A375 (cell line): Measurements from ENCODE around the gene OR2A25. TPM values are rescaled to one million over a fixed set of nuclear protein-coding genes. Genes with fewer than 3 reads are reported as not detected.

ENCODE experiments used
- small RNA-seq: library from RNA; depleted of rRNA; stranded (forward); fragments of <200 nt; gene quantifications from one replicate; pipeline ENCODE3, GENCODE V24; 2014
- total RNA-seq: library from RNA; depleted of rRNA; stranded (reverse); fragments of >200 nt; shearing (Covaris generic); gene quantifications from 2 replicates; pipeline ENCODE4 v1.2.3, GENCODE V29; 2014; rRNA removed

OR2A25 gene
- not detected in 2 replicates for total RNA-seq

GRCh38 chr7:144069511-144069910 is at the start of gene OR2A25:
Gene OR2A25 (plus strand): TSS chr7:144069811. CDS start chr7:144074220, 4,409 bp downstream.

GRCh38 chr7:144048648-144049047 is 21.0 kb upstream of the OR2A25 start, which contains the start of gene OR2A5:
Gene OR2A5 (plus strand): TSS chr7:144048948. CDS start chr7:144050402, 1,454 bp downstream.

GRCh38 chr7:144085978-144086377 is 16.4 kb downstream of the OR2A25 start, which contains the start of gene OR2A12:
Gene OR2A12 (plus strand): TSS chr7:144086278. CDS start chr7:144095108, 8,830 bp downstream.

GRCh38 chr7:144109283-144109682 is 39.7 kb downstream of the OR2A25 start, which contains the start of gene OR2A2:
Gene OR2A2 (plus strand): TSS chr7:144109583. CDS start chr7:144109583, 0 bp downstream.

GRCh38 chr7:144122876-144123275 is 53.3 kb downstream of the OR2A25 start, which contains the start of gene OR2A14:
Gene OR2A14 (plus strand): TSS chr7:144123176. CDS start chr7:144129113, 5,937 bp downstream.

Small RNA genes lying within 50 kb of the gene (small RNA-seq; reads per million reads assigned to genes)
- gene OR2A41P = not detected

Other genes starting within 250 kb of the OR2A25 start
- 27.6 and 30.8 TPM in 2 replicates for gene TCAF1, start 167.6 kb upstream of the OR2A25 start, total RNA-seq
- not detected in 2 replicates for gene OR2F2, start 134.6 kb upstream of the OR2A25 start, total RNA-seq
- 0.05 TPM in 1 of 2 replicates, not detected in the other for gene OR2F1, start 115.0 kb upstream of the OR2A25 start, total RNA-seq
- not detected in 2 replicates for gene OR6B1, start 69.5 kb upstream of the OR2A25 start, total RNA-seq
- gene OR2A5, start 20.9 kb upstream of the OR2A25 start, total RNA-seq = not detected in 2 replicates
- not detected in 2 replicates for gene OR2A12, start 16.5 kb downstream of the OR2A25 start, total RNA-seq
- not detected in 2 replicates for gene OR2A2, start 39.8 kb downstream of the OR2A25 start, total RNA-seq
- gene OR2A14, start 53.4 kb downstream of the OR2A25 start, total RNA-seq = not detected in 2 replicates
- not detected in 2 replicates for gene CTAGE4, start 113.7 kb downstream of the OR2A25 start, total RNA-seq
- gene ARHGEF35, start 126.0 kb downstream of the OR2A25 start, total RNA-seq = 0.03 TPM in 1 of 2 replicates, not detected in the other
- not detected in 2 replicates for gene OR2A42, start 169.8 kb downstream of the OR2A25 start, total RNA-seq
- not detected in 2 replicates for gene OR2A7, start 195.0 kb downstream of the OR2A25 start, total RNA-seq
- gene CTAGE8, start 199.5 kb downstream of the OR2A25 start, total RNA-seq = not detected in 2 replicates
- gene OR2A1, start 242.6 kb downstream of the OR2A25 start, total RNA-seq = not detected in 2 replicates